Measurements from ENCODE around the gene FREM2.

The FREM2 gene

DNA sequence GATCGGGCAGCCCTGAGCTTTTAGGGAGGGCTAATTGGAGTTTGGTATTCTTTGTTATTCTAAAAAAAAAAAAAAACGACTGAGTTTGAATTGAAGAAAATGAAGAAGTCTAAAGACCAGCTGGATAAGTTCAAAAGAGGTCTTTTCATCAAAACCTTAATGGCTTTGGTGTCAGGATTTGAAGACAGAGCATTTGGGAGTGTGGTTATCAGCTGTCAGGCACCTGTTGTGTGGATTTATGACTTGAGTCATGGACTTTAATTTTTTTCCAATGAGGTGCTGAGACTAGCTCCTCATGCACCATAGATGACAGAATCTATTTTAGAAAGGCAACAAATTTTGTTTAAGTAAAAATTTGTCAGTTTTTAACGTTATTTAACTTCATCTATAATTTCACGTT lies 72.5 kb downstream of the FREM2 start:
- no peak for DNase-seq (ENCODE audit: low read depth in 2 of 2)

DNA sequence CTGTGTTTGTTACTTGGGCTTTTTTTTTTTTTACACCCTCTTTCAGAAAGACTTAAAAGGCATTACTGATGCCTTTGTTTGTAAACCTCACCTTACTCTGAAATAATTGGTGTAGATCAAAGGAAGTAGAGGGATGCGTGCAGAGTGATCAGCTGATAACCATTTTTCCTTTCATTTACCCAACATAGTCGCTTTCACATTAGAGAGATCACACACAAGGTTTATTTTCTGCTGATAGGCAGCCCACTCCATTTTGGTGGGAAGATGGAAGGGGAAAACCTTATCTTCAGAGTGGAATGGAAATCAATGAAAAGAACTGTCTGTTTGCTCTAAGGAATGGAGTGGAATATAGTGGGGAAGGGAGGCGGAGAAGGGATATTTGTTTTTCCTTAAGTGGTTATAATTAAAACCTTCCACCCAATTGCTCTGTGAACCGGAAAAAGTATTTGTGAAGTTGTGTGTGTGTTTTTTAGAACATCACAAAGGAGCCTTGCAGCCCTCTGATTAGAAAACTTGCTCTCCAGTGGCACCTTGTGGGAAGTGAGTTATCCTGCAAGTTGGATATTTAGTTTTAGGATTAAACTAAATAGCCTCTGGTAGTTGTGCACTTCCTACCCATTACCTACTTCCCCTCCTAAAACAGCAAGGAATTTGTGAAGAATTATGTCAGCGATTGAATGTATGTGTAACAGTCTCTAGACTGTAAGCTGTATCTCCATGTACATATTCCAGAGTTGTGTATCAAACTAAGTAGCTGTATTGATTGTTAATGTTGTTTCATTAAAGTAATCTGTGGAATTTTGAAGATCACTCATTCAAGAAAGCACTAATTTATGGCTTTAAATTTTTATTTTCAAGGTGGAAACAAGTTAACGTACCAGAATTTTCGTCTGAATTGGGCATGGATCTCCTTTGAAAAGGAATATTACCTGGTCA lies 76.8 kb downstream of the FREM2 start:
- no peak for DNase-seq (ENCODE audit: low read depth in 2 of 2)

DNA sequence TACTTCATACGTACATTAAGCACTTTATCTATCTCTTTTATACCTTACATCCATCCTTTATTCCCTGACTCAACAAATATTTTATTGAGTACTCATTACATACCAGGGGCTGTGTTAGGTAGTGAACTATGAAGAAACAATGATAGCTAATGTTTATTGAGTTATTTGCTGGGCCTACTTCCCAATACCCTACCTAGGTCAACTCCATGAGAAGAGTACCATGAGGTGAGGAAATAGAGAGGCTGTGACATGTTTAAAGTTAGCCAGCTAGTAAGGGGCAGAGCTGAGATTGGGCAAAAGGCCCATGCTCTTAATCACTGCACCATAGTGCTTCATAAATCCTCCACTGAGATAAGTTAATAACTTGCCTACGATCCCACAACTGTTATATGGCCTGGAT lies 79.9 kb downstream of the FREM2 start:
- DNase-seq (ENCODE audit: low read depth in 2 of 2), result no peak

DNA sequence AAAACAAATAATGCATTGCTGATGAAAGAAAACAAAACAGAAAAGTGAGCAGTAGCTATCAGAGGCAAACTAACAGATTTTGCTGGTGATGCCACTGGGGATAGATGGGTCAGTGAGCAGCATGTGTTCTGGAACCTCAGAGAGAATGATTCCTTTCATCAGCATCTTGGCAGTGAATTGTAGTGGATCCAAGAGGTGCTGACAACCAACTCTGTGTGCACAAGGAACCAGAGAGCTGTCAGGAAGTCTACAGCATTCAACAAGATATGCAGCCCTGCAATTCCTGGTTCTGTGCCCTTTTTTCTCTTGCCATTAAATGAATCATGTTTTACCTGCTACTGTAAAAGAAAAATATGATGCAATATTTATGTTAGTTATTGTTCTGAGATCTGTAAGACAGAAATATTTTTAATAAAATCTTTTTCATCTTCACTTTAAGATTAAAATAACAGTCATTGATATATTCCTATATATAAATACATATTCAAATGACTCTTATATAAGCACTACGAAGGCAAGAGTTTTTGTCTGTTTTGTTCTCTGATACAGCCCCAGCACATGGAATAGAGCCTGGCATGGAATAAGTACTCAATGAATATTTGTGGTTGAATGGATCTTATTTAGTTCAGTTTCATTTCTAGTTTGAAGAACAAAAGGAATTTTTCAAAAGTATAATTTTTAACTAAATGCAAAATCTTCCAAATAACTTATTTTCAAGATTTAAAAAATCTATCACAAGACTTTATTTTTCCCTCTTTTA lies 80.8 kb downstream of the FREM2 start:
- no peak for DNase-seq (ENCODE audit: low read depth in 2 of 2)

DNA sequence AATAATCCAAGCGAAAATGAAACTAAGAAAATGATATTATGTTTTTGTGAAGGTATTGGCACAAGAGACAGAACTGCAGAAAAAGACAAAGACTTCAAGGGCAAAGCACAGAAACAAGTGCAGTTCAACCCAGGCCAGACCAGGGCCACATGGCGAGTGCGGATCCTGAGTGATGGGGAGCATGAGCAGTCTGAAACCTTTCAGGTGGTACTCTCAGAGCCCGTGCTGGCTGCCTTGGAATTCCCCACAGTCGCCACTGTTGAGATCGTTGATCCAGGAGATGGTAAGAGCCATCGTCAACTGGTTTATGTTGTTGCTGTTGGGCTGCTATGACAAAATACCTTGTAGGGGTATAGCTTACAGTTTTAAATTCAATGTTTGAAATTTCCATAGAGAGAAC lies 82.6 kb downstream of the FREM2 start:
- DNase-seq (ENCODE audit: low read depth in 2 of 2), result no peak

DNA sequence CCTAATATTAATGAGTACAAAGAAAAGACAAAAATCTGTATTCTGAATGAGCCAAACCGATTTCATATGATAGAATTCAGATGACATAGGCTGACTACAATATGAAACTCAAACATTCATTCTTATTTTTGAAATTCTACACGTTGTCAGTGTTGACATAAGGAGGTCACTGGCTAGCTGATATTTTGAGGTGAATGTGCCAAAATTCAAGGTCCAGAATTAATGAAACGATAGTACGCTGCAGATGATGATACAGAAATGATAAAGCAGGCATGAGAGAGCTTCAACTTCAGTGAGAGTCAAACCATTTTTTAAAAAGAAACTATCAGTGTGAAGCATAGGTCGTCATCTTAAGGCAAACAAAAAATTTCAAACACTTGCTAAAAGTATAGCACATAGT lies 88.2 kb downstream of the FREM2 start:
- DNase-seq (ENCODE audit: low read depth in 2 of 2), result no peak

DNA sequence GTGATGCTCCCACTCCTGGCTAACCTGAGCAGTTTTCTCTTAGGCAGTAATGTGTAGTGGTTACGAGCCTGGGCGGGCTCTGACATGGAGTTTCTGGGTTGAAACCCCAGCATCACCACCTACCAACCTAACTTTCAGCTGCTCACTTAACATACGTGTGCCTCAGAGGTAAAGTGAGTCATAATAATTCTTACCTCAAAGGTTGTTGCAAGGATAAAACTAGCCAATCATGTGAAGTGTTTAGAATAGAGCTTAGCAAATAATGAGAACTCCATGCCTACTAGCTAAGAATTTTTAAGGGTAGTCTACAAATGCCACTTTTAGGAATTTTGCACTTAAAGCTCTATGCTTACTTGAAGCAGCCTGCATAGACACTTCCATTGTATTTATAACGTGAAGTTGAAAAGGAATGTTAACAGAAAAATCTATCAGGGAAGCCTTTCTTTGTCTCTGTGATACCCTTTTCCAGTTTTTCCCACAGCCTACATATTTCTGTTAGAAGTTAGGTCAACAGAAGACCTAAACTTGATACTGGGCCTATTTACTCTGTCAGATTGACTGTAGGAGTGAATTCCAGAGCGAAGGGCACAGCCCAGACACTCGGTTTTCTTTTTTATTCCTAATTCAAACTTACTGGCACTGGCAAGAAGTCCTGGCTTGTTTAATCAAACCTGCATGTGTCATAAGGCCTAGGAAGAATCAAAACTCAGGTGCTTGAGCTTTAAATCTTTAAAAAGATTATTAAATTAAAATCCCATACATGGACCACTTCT lies 90.7 kb downstream of the FREM2 start:
- no peak for DNase-seq (ENCODE audit: low read depth in 2 of 2)

DNA sequence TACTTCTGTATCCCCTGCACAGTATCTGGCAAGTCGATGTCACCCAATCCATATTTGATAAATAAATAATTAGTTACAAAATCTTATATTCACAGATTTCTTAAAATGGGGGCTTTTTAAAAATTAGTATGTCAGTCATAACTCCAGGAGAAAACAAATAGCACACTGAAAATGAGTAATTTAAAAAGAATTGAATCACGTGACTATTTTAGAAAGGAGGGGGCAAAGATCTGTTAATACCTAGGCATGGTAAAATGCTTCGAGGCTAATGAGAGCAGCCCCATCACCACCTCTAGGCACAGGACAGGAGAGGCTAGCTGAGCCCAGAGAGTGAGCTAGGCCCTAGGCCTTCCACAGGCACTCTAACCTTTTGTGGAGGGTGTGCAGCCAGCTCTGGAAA lies 94.7 kb downstream of the FREM2 start:
- DNase-seq (ENCODE audit: low read depth in 2 of 2), result no peak

DNA sequence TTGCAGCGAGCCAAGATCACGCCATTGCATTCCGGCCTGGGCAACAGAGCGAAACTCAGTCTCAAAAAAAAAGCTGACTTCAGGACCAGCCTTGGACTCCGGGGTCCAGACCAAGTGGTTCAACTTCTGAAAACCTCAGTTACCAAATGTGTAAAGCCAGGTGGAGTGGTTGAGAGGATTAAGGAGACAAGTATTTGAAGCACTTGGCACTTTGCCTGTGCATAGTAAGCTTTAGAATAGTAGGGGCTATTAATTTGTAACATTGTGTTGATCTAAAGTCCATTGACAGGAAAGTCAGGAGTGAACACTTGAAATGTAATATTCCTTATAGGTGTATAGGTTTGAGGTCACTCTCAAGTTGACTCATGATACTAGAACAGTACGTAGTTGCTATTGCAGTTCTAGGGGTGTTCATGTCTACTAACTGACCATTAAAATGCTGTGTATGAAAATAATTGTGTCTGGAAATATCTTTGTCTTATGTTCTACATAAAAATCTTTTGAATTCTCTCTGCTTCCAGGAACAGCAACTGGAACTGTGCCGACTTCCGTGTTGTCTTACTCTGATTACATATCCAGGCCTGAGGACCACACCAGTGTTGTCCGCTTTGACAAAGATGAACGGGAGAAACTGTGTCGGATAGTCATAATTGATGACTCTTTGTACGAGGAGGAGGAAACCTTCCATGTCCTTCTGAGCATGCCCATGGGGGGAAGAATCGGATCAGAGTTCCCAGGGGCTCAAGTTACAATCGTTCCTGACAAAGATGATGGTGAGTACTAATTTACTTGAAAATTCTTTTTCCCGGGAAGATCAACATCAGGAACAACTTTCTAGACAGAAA lies 97.4 kb downstream of the FREM2 start:
- no peak for DNase-seq (ENCODE audit: low read depth in 2 of 2)

DNA sequence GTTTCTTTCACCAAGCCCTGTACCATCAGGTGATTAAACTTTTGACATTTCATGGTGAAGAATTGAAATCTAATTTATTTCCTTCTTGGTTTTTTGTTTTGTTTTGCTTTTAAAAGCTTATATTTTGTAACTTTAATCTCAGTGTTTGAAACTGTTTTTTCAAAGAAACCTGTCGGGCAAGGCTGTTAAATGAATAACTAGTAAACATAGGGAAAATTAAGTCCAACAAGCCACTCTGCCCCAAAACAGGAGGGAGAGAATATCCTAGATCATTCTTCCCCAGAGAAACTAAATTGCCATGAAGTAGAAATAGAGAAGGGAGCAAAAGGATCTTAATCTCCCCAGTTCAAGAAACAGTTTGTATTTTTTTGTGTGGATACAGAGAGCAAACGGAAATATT lies 98.2 kb downstream of the FREM2 start:
- no peak for DNase-seq (ENCODE audit: low read depth in 2 of 2)

DNA sequence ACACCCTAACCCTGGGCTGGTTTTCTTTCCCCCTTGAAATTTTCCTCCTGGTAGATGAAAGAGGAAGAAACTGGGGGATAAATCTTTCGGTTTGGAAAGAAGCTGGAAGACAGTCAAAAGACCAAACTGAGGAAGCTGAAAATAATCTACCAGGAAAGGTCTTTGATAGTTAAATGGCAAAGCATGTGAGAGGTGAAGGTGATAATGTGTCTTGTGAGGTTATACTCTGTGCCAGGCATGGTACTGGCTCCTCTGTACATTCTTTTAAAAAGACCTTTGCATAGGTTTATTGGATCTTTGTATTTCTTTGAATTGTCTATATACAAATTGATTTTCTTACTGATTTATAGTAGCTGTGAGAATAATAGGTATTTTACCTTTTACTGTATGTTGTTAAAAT lies 98.6 kb downstream of the FREM2 start:
- DNase-seq (ENCODE audit: low read depth in 2 of 2), result no peak

DNA sequence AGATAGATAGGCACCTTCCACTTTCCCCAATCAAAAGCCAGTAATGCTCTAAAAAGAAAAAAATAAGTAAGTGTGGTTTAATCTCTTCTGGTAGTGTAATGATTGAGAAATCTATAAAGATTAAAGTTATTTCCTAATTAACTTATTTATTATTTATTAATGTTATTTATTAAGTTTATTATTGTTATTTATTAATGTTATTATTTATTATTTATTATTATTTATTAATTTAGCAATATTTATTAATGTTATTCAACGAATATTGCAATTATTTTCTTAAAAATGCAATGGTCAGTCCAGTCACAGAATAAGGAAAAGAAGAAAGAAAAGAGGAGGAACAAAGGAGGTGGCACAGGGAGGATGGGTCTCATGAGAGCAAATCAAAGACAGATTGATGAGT lies 100.7 kb downstream of the FREM2 start:
- no peak for DNase-seq (ENCODE audit: low read depth in 2 of 2)

DNA sequence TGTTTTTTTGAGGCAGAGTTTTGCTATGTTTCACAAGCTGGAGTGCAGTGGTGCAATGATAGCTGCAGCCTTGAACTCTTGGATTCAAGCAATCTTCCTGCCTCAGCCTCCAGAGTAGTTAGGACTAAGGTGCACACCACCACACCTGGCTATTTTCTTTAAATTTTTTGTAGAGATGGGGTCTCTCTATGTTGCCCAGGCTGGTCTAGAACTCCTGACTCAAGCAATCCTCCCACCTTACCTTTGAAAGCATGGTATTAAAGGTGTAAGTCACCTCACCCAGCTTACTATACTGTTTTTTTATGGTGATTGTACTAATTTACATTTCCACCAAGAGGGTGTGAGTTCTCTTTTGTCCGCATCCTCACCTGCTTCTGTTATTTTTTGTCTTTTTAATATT lies 110.0 kb downstream of the FREM2 start:
- DNase-seq (ENCODE audit: low read depth in 2 of 2), result no peak

DNA sequence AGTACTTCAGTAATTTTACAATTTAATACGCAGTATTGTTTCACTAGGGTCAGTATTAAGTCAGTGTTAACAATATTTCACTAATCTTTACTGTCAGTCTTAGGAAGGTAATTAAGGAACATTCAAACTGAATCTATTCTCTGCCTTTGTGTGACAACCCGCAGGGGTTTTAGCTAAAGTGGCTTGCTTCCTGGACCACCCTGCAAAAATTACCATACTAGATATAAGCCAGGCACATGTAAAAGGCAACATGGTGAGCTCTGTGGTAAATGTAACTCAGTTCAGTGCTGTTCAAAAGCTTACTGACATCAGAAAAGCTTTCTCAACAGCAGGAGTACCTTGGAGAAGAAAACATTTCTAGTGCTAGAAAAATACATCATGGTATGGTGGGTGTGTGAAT lies 116.7 kb downstream of the FREM2 start:
- DNase-seq (ENCODE audit: low read depth in 2 of 2), result no peak

DNA sequence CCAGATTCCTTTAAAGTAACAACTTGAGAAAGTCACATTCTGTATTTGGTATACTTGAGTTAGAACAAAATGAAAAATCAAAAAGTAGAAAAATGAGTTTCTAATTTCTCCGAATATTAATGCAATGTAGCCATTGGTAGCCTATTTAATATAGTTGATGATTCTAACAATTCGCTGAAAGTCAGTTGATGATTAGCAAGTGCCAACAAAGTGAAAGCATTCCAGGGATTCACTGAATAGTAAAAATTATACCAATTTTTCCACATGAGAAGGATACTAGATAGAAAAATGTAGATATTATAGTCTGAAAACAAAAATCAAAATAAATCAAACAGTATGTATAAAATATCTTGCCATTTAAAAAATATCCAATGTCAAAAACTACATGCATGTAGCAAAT lies 117.2 kb downstream of the FREM2 start:
- no peak for DNase-seq (ENCODE audit: low read depth in 2 of 2)

DNA sequence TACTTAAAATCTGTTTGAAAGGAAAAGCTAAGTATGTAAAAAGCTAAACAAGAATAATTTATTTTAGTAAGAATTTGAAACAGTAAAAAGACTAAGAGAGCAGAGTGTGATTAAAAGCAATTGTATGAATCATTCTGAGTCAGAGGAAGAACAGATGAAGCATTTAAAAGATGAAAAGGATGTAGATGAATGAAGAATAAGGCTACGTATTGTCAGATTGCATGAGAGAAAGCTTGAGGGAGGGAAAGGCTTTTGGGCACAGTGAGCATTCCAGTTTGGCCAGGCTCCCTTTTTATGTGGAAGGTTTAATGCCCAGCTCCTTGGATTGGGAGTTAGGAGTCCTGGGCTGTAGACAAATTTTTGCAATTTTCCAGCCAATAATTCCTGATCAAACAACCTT lies 117.7 kb downstream of the FREM2 start:
- DNase-seq (ENCODE audit: low read depth in 2 of 2), result no peak

DNA sequence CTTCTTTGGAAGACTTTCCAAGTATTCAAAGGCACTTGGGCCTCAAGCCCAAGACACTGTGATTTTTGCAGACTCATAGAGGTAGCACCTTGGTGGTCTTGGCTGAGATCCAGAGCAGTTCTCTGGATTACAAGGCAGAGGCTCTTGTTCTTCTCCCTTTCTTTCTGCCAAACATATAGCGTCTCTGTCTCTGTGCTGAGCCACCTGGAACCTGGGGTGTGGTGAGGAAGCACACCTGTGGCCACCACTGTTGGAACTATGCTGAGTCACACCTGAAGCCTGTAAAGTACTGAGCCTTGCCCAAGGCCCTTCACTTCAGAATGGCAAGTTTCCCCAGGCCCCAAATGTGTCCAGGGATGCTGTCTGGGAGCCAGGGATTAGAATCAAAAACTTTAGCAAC lies 127.5 kb downstream of the FREM2 start:
- no peak for DNase-seq (ENCODE audit: low read depth in 2 of 2)

DNA sequence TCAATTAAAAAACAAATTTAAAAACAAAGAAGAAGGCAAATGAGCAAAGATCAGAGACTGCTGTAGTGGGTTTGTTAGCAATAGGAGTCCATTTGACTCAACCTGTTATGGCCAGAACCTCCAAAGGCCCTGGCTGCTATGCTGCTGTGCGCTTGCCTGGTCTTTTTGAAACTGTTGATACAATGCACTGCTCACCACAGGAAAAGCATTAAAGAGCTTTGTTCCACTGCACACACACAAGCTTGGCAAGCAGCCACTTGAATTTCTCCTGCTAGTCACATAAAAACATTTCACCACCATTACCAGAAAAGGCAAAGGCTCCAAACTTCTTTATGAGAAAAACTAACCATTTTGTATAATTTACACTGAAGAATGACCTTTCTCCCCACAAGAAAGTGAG lies 132.2 kb downstream of the FREM2 start:
- no peak for DNase-seq (ENCODE audit: low read depth in 2 of 2)

DNA sequence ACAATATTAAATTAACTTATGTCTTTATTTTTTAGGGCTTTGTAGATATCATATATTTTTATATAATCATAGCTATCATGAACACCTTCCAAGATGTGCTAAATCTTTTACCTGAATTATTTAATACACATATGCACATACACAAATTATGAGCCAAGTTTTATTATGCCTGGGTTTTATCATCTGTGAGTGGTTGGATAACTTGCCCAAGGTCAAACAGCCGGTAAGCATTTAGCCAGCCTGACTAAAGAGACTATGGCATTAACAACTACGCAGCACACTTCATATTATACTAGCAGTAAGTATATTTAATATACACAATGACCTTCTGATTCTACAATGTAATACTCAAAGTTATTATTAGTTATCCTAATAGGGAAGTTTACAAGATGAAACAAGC lies 132.7 kb downstream of the FREM2 start:
- DNase-seq (ENCODE audit: low read depth in 2 of 2), result no peak

DNA sequence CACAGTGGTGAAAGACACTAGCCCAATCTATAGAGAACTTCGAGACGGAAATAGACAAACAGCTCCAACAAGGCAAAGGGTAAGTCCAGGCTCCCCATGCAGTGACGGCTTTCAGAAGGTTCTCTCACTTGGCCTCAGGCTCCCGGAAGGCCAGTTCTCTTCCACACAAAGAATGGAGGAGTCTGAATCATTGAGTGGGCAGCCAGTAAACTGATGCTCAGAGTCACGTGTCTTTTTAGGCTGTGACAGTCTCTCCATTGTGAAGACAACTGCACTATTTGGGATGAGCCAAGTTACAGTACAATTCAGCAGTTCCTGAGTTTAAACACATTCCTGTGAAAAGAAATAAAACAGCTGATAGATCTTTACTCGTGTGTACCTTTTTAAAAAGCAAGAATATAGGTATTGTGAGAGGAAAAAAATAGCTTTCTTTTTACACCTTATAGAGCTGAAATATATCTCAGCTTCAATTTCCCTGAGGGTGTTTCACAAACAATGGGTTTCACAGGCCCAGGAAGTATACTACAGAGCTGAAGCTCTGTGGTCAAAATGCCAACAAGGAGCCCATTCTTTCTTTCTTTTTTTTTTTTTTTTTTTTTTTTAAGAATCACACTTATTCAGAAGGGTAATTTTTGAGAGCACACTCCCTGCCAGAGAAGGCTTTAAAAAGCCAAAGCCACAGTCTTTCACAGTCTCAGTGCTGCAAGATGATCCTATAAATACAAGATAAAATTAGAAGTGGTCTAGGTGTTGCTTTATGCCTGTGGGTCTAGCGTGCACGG lies 135.1 kb downstream of the FREM2 start:
- no peak for DNase-seq (ENCODE audit: low read depth in 2 of 2)

DNA sequence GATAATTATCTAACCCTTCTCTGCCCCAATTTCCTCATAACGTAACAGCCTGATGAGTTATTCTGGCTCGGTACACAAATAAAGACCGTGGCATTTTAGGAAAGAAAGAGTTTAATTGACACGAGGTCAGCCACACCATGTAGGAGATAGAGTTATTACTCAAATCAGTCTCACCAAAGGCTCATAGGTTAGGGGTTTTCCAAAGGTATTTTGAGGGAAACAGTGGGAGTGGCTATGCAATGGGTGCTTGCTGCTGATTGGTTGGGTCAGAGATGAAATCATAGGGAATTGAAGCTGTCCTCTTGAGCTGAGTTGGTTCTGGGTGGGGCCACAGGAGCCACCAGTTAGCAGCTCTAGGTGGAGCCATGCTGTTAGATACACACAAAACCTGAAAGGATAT lies 137.5 kb downstream of the FREM2 start:
- no peak for DNase-seq (ENCODE audit: low read depth in 2 of 2)
